Vagina (tissue), 2 donors: ENCODE results near the gene FBXL7.

Experiments
- POLR2AphosphoS5 ChIP-seq, 2 donors: sonication (generic); formaldehyde crosslinking; IDR thresholded peaks; one replicate each; pipeline ENCODE4 v1.9.0; 2017; ENCODE audit warnings: antibody characterized with exemption in 2 of 2, mild to moderate bottlenecking in 2 of 2, low read depth in 1 of 2; ENCODE audit not compliant: insufficient read depth in 1 of 2
- TF ChIP-seq, protein P1 (sequence below), 3 experiments: fragments of 450-650 bp in 2 of 3; fragments of 200-600 bp in 1 of 3; sonication (generic) in 1 of 3; IDR thresholded peaks; one replicate each; pipeline ENCODE4 v1.5.1; 2017 to 2019; ENCODE audit warnings: antibody characterized with exemption in 3 of 3, mild to moderate bottlenecking in 2 of 3, moderate library complexity in 2 of 3

DNA sequence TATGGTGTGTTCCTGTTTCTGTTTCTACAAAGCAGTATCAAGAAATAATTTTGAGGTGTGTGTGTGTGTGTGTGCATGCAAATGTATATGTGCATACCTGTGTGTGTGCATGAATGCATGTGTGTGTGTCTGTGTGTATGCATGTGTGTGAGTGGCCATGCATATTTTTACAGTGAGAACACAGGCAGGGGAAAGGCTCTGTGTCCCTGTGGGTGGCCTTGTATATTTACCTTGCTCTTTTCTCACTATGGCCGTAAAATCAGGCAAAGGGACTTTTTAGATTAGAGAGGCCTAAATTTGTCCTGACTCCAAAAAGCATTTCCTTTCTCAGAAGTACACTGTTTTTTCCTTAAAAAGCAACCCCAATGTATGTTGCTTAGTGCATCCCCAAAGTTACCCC is 386.2 kb downstream of the FBXL7 start:
- TF ChIP-seq POLR2AphosphoS5 (IDR thresholded peaks at IDR 0.05; ENCODE audit: insufficient read depth in 1 of 2, low read depth in 1 of 2), result no peak
- TF ChIP-seq, protein P1, sequence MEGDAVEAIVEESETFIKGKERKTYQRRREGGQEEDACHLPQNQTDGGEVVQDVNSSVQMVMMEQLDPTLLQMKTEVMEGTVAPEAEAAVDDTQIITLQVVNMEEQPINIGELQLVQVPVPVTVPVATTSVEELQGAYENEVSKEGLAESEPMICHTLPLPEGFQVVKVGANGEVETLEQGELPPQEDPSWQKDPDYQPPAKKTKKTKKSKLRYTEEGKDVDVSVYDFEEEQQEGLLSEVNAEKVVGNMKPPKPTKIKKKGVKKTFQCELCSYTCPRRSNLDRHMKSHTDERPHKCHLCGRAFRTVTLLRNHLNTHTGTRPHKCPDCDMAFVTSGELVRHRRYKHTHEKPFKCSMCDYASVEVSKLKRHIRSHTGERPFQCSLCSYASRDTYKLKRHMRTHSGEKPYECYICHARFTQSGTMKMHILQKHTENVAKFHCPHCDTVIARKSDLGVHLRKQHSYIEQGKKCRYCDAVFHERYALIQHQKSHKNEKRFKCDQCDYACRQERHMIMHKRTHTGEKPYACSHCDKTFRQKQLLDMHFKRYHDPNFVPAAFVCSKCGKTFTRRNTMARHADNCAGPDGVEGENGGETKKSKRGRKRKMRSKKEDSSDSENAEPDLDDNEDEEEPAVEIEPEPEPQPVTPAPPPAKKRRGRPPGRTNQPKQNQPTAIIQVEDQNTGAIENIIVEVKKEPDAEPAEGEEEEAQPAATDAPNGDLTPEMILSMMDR (IDR thresholded peaks at IDR 0.05), result no peak
